GOT3 (cell line): ENCODE measurements around the gene PADI2.

Experiments
- DNase-seq: peaks from one replicate; lab custom pipeline; 2025; ENCODE audit warnings: mixed read lengths; lab: John Stamatoyannopoulos, UW

PADI2 gene

GRCh38 chr1:17119076-17119772 lies at the start of gene PADI2:
Gene PADI2, minus strand, starts transcription at chr1:17119451. Its CDS starts 80 bp downstream, at chr1:17119371.
- no peak for DNase-seq

DNA sequence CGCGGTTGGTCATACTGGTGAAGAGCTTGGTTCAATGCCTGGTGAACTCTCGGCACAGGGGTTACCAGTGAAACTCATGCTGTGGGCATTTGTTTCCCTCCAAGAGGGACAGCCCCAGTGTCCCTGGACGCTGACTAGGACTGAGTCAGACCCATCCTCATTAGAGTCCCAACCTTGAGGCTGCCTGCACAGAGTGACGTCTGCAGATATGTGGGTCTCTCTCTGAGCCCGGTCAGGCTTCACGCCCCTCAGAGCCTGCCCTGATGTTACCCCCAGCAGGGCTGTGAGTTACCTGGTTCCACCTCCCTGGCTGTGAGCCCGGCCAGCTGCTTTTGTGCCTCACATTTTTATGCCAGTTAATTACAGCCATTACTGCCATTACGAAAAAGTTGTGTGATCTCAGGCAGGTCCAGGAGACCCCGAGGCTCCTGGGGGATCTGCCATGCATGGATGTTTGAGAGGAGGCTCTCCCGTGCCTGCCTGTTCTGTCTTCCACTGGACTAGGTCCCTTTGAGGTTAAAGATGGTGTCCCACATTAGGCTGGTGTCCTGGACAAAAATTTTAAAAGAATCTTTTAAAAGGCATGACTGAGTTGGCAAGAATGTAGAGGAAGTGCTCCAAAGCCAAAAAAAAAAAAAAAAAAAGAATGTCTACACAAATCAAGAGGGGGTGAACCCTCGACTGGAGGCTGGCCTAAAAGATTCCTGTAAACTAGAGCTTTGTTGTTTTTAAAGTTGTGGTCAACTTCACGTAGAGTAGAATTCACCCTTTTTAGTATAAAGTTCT lies 49.0 kb upstream of the PADI2 start:
- DNase-seq = peak; percentile 53

DNA sequence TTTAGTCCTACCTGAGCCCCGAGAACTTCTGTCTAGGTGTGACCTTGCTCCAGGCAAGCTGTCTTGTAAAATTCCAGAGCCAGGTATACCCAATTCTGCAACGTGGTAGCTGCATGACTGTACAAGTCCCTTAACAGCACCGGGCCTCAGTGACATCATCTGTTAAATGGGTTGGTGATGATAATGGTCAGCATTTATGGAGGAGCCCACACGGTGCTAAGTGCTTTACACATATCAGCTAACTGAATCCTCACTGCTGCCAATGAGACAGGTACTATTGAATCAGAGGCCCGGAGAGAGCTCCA lies 48.5 kb upstream of the PADI2 start:
- no peak for DNase-seq

- no peak for DNase-seq
These were observed 48.0 kb upstream of the PADI2 start for GRCh38 chr1:17167041-17167785.

DNA sequence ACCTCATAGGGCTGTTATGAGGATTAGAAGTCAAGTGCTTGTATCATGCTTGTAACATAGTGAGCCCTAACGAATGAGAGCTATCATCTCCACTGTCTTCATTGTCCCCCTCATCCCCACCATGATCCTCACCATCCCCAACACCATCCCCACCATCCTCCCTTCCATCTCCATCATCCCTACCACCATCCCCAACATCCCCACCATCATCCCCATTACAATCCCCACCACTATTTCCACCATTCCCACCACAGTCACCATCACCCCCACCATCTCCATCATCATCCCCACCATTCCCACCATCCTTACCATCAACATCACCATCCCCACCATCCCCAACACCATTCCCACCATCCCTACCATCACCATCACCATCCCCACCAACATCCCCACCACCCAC lies 46.6 kb upstream of the PADI2 start:
- DNase-seq = no peak

DNA sequence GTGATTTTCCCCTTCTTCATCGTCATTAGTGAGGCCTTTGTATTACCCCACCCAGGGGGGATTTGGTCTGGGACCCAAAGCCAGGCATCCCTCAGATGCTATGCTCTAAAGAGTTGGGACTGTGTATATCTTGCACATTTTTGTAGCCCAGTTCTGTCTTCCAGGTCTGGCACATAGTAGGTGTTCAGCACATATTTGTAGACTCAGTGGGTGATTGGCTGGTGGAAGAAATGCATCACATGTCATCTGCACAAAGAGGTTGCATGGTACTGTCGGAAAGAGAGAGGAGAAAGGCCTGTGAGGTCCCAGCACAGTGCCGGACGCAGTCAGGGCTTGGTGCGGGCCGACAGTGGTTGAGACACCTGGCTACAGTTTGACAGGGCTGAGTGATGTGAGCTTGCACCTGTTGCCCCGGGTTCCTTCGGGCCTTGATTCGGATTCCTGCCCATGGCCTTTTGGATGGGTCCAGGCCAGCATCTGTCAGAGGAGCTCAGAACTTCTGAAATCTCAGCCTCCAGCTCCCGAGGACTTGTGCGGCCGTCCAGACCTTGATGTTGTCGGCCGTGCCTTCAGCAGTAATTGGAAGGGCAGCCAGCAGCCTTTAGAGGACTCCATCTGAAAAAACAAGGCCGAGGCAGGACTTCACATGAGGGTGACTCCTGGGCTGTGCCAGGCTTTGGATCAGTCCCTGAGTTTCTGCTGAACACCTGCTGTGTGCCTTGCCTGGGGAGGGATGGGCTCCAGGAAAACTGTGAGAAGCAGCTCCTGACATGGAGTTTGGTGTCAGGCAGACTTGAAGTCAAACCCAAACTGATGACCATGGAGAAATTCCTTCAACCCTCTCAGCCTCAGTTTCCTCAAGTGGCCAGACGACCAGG lies 44.8 kb upstream of the PADI2 start:
- DNase-seq = no peak

- no peak for DNase-seq
These were observed 44.1 kb upstream of the PADI2 start for GRCh38 chr1:17163371-17163770.

GRCh38 chr1:17162941-17163340 lies 43.7 kb upstream of the PADI2 start:
- DNase-seq = no peak

GRCh38 chr1:17161926-17162800 lies 42.9 kb upstream of the PADI2 start:
- no peak for DNase-seq

DNA sequence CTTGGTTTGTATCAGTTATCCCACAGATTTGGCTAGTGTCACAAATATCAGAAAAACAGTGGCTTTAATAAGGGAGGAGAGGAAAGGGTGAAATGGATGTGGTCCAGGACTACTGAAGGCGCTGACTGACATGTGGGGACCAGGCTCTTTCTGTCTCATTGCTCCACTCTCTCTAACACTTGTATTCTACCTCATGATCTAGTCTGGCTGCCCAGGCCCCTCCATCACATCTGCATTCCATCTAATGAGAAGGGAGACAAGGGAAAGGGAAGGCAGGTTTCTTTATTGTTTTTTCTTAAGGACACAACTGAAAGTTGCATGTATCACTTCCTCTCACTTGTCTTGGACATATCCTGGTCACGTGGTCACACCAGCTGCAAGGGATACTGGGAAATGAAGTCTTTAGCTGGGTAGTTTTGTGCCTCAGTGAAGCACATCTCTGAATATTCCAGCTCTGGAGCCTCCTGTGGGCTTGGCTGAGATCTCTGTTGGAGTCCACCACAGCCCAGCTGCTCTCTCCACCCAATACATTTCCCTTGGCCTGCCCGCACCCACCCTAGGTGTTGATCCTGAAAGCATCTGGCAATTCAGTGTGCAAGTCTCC lies 42.0 kb upstream of the PADI2 start:
- no peak for DNase-seq

DNA sequence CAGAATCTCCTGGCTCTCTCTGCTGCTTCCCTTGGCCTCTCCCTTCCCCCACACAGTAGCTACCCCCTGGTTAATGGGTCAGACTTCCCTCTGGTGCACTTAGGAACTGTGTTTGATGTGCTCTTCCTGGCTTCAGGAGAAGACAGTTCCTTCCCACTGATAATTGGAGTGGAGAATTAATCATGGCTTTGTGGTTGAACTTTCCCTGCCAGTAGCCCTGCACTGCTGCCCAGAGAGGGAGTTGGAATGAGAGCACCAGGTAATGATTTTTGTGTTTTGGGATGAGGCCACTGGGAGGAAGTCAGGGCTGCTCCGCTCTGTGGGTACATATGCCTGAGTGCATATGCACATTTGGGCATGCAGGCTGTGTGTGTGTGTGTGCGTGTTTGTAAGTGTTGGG lies 39.7 kb upstream of the PADI2 start:
- no peak for DNase-seq

DNA sequence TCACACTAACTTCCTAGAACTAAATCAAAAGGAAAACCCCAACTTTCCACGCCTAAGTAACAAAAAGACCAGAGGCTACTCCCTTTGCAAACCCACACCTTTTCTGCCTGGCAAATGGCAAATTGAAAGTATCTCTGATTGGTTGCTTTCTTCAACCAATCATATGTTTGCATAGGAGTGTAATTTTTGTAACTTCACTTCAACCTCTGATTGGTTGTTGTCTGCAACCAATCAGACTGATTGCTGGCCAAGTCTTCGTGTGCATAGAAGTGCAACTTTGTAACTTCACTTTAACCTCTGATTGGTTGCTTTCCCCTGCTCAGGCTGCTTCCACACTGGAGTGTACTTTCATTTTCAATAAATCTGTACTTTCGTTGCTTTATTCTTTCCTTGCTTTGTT lies 36.9 kb upstream of the PADI2 start:
- no peak for DNase-seq

DNA sequence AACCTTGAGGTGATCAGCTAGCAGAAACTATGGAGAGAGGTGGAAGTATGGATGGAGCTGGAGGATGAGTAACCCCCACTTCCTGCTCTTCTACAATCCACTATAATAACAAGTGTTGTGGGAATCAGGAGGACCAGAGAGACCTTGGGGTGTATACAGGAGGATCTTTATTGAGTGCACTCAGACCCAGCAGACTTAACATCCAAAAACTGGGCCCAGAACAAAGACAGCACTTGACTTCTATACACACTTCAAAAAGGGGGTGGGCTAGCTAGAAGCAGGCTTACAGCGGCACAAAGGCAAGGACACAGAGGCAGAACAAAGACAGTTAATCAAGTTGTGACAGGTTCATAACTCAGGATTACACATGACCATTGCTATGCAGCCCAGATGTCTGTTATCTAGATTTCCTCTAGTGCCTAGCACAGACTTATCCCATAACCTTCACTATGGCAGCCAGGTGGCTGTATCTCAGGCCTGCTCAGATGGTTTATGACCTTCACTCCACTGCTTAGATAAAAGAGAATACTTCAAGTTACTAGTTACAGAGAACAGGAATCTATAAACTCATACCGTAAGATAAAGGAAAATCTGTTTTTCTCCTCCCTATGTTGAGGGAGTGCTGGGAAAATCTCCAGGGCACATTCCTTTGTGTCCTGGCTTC lies 36.1 kb upstream of the PADI2 start:
- no peak for DNase-seq

DNA sequence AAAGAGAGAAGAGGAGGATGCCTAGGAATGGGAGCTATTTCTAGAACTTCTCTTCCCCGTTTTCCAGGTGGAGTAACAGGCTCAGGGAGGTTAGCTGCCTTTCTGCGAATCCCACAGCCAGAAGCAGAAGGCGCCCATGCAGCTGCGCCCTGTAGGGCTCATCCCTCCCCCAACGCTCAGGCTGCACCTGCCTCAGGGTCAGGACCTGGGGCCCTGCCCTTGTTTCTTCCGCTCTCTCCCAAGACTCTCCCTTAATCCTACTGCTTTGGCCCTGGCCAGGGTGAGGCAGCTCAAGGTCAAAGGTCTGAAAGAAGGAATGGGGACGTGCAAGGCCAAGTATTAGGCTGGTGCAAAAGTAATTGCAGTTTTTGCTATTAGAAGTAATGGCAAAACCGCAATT lies 30.5 kb upstream of the PADI2 start:
- DNase-seq = no peak

GRCh38 chr1:17148950-17149608 lies 29.8 kb upstream of the PADI2 start:
- no peak for DNase-seq

DNA sequence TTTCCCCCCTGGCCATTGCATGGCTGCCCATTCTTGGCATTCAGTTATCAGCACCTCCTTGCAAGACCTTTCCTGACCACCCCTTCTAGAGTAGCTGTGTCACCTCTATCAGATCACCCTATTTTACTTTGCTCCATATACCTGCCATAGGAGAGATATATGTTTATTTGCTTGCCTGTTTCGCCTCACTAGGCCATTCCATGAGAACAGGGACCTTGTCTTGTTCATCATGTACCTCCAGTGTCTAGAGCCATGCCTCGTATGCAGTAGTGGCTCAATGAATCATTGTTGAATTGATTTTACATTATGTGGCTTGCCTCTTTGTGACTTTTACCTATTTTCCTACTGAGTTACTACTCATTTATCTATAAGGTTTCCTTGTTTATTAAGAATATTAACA lies 26.4 kb upstream of the PADI2 start:
- no peak for DNase-seq

DNA sequence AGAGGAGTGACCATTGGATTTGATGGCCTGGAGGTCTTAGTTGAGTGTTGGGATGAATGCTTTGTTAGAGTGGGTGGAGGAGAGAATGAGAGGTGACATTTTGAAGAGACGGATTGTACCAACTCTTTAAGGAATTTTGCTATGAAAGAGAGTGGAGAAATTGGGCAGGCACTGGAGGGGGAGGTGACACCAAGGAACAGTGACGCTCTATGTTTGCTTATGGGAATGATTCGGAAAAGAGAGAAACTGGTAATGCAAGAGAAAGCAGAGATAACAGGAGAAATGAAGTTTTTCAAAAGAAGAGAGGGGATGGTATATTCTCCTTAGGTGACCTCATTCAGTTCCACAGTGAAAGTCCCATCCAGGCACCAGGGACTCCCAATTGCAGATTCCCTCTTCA lies 24.5 kb upstream of the PADI2 start:
- no peak for DNase-seq

DNA sequence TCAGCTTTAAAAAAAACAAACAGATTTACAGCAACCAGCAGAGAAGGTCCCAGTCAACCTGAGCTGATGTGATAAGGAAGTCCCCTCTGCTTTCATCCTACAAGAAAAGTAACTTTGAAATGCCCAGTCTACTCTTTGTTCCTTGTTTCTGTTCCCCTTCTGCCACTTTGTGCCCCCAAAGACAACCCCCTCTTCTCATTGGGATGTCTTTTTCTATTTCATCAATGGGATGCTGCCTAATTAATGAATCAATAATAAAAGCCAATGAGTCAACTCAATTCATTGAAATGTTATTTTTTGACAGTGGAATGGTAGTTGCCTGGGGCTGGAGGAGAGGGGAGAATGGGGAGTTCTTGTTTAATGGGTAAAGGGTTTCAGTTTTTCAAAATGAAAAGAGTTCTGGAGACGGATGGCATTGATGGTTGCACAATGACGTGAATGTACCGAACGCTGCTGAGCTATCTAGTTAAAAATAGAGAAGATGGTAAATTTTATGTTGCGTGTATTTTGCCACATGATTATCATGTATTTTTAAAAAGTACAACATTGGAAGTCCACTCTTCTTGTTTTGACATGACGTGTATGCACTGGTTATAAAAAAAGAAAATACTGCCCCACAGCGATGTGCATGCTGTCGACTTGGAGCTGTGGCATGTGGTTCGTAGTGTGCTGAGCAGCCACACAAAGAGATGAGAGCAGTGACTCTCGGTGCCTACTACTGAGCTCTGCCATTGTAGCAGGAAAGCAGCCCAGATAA lies 22.4 kb upstream of the PADI2 start:
- no peak for DNase-seq

GRCh38 chr1:17140279-17140678 lies 21.0 kb upstream of the PADI2 start:
- DNase-seq = no peak
